ENCODE results near the gene ABCA4.

- no peak for TF ChIP-seq EZH2 (IDR thresholded peaks at IDR 0.05)
- TF ChIP-seq POLR2AphosphoS5 (IDR thresholded peaks at IDR 0.05; ENCODE audit: borderline replicate concordance, low read depth, low read length) = no peak
Observed at GRCh38 chr1:94031591-94031990, 89.4 kb downstream of the ABCA4 start.

Measured in SK-N-MC (cell line).